ENCODE data around the gene PIP5K1B.

DNA sequence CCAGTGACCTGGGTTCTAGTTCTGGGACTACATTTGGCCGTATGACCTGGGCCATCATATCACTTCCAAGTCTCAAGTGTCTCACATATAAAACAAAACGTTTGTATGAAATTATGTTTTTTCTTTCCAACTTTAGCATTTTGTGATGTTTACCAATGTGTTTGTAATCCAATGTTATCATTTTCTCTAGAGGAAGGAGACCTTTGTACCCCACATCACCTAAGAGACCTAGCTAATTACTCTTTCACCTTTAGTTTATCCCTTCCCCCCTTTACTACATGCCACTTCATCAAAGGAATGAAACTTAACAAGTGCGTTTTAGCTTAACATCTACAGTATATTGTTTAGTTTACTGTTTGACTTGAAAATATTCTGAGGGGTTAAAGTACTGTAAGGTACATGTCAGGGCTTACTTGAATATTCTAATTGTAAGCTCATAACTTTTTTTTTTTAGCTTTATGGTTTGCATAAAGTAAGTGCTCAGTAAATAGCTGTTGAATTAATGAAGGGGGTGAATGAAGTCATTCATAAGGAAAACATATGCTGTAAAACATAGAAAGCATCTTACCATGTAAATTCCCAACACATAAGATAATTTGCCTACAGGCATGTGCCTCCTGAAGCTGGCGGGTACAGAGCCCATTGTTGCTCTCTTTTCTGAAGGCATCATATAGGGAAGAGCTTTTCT lies 2.9 kb downstream of the PIP5K1B start:
- no peak for TF ChIP-seq YY1 (IDR thresholded peaks at IDR 0.05; ENCODE audit: insufficient read depth, insufficient read length)
- no peak for TF ChIP-seq SUZ12 (IDR thresholded peaks at IDR 0.05; ENCODE audit: extremely low read depth, insufficient read depth, insufficient read length)
- TF ChIP-seq ZNF274 (IDR thresholded peaks at IDR 0.05; ENCODE audit: low read depth, low read length) = no peak

Data from NT2/D1 (cell line).